ENCODE results near the gene CKAP4. TPM values are rescaled to one million over a fixed set of nuclear protein-coding genes. Genes with fewer than 3 reads are reported as not detected.

Gene CKAP4
- total RNA-seq, 4 donors from 2014 or later, result 58.9 to 127 (median 103) TPM

DNA sequence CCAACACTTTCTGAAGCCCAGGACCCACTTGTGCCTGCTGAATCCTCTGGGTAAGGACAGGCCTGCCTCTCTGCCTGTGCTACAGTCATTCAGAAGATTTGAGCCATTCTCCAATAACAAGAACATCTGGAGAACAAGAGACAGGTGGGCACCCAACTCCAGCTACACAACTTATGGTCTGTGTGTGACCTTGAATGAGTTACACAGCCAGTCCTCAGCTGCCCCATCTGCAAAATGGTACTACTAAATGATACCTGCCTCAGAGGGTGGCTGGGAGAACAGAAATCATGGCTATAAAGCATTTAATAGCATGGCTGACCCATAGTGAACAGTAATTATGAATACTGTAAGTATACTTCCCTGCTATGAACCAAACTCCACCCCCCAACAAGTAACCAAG lies 4.2 kb downstream of the CKAP4 start:
- H3K27ac ChIP-seq, result peak overlapping the region in 1 of 4 donors; percentile 36
- H3K9me3 ChIP-seq, result no peaks in the 10 kb centered on the region
- H3K27me3 ChIP-seq, result no peaks in the 10 kb centered on the region
- H3K4me1 ChIP-seq, result peaks cover 17 to 60% (median 33%) of the 10 kb centered on the region in 3 donors
- TF ChIP-seq POLR2A (IDR thresholded peaks at IDR 0.05), result no peak
- TF ChIP-seq, protein P1, sequence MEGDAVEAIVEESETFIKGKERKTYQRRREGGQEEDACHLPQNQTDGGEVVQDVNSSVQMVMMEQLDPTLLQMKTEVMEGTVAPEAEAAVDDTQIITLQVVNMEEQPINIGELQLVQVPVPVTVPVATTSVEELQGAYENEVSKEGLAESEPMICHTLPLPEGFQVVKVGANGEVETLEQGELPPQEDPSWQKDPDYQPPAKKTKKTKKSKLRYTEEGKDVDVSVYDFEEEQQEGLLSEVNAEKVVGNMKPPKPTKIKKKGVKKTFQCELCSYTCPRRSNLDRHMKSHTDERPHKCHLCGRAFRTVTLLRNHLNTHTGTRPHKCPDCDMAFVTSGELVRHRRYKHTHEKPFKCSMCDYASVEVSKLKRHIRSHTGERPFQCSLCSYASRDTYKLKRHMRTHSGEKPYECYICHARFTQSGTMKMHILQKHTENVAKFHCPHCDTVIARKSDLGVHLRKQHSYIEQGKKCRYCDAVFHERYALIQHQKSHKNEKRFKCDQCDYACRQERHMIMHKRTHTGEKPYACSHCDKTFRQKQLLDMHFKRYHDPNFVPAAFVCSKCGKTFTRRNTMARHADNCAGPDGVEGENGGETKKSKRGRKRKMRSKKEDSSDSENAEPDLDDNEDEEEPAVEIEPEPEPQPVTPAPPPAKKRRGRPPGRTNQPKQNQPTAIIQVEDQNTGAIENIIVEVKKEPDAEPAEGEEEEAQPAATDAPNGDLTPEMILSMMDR (IDR thresholded peaks at IDR 0.05), result no peak
- no peak overlapping the region for H3K4me3 ChIP-seq
- DNase-seq, result no peak
- intact Hi-C loops (cut with DNase I), result no loop called here
- peaks cover 7 to 58% (median 14%) of the 10 kb centered on the region in 3 donors for H3K36me3 ChIP-seq

GRCh38 chr12:106240821-106241220 lies 7.0 kb downstream of the CKAP4 start:
- no peak for TF ChIP-seq POLR2A (IDR thresholded peaks at IDR 0.05)
- no peak for DNase-seq
- intact Hi-C loops (cut with DNase I), result no loop called here
- Histone ChIP-seq H3K9me3 (no peaks in the 10 kb centered on the region), H3K36me3 (peaks cover 7 to 75% (median 15%) of the 10 kb centered on the region in 3 donors), H3K27ac (no peak overlapping the region), H3K27me3 (no peaks in the 10 kb centered on the region), H3K4me3 (no peak overlapping the region), H3K4me1 (peaks cover 12 to 40% (median 22%) of the 10 kb centered on the region in 3 donors)

GRCh38 chr12:106239951-106240335 lies 7.9 kb downstream of the CKAP4 start:
- no peak overlapping the region for H3K27ac ChIP-seq
- no peaks in the 10 kb centered on the region for H3K27me3 ChIP-seq
- no peaks in the 10 kb centered on the region for H3K9me3 ChIP-seq
- TF ChIP-seq POLR2A (IDR thresholded peaks at IDR 0.05), result no peak
- TF ChIP-seq, protein P1 (IDR thresholded peaks at IDR 0.05), result no peak
- H3K36me3 ChIP-seq, result peaks cover 7 to 75% (median 15%) of the 10 kb centered on the region in 3 donors
- intact Hi-C loops (cut with DNase I), result no loop called here
- WGBS, 2 donors, result 93 to 97% methylated on average over 12 of the region's 12 CpGs
- no peak overlapping the region for H3K4me3 ChIP-seq
- no peak for DNase-seq
- peaks cover 9 to 31% (median 15%) of the 10 kb centered on the region in 3 donors for H3K4me1 ChIP-seq

DNA sequence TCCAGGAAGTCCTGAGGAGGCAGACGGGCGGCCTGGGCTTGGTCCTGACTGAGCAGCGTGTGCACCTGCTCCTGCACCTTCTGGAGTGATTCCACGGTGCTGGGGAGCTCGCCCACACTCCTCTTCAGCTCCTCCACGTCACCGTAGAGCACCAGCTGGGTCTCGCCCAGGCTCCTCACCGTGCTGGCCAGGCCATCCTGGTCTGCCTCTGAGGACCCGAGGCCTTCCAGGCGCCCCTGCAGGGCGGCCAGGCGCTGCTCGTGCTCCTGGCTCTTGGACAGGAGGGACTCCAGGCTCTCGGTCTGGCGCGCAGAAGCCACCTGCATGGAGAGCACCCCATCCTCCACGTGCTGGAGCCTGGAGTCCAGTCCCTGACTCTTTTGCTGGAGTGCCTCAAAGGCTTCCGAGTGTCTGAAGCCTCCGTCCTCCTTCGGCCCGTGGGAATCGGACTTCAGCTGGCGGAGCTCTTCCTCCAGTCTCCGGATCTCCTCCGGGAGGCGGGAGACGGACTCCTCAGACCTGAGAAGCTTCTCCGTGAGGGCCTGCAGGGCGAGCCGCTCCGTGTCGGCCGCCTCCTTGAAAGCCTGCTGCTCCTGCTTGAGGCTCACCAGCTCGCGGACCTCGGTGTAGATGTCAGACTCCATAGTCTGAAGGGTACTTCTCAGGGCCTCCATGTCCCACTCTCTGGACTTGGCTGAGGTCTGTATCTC lies 8.4 kb downstream of the CKAP4 start:
- intact Hi-C loops (cut with DNase I), result no loop called here
- Histone ChIP-seq H3K9me3 (no peaks in the 10 kb centered on the region), H3K27ac (no peak overlapping the region), H3K4me1 (peaks cover 4 to 26% (median 10%) of the 10 kb centered on the region in 3 donors), H3K36me3 (peaks cover 7 to 71% (median 15%) of the 10 kb centered on the region in 3 donors), H3K4me3 (no peak overlapping the region), H3K27me3 (no peaks in the 10 kb centered on the region)
- 100% methylated on average over 5 of the region's 37 CpGs; no CpG with 5 or more reads in 1 of the 2 donors for WGBS, 2 donors
- no peak for DNase-seq
- TF ChIP-seq, protein P1 (IDR thresholded peaks at IDR 0.05), result no peak
- TF ChIP-seq POLR2A (IDR thresholded peaks at IDR 0.05), result no peak

- TF ChIP-seq, protein P1 (IDR thresholded peaks at IDR 0.05), result no peak
- TF ChIP-seq POLR2A (IDR thresholded peaks at IDR 0.05), result no peak
- Histone ChIP-seq H3K27me3 (no peaks in the 10 kb centered on the region), H3K4me1 (peaks cover 0 to 13% (median 0%) of the 10 kb centered on the region in 3 donors), H3K4me3 (no peak overlapping the region), H3K36me3 (peaks cover 7 to 64% (median 15%) of the 10 kb centered on the region in 3 donors), H3K9me3 (no peaks in the 10 kb centered on the region), H3K27ac (no peak overlapping the region)
- DNase-seq, result no peak
- intact Hi-C loops (cut with DNase I), result no loop called here
- WGBS, 2 donors, result 76 to 80% methylated on average over 5 to 8 of the region's 11 CpGs
Measured at GRCh38 chr12:106238146-106238545, 9.7 kb downstream of the CKAP4 start.
